HG02798 (cell line): Measurements from ENCODE around the gene HMCN2.

ENCODE experiments used
- ATAC-seq: cut with Tn5 transposase; IDR thresholded peaks from one replicate; pipeline ENCODE4 v1.9.1; 2021; ENCODE audit warnings: mild to moderate bottlenecking; ENCODE audit not compliant: unreplicated experiment, poor library complexity

Gene HMCN2

GRCh38 chr9:130265431-130266235, at the start of gene HMCN2:
TSS of gene HMCN2 (plus strand) at chr9:130265760. CDS start at chr9:130265879, 119 bp downstream.
- ATAC-seq: no peak

- ATAC-seq: no peak
These were observed 47.7 kb upstream of the HMCN2 start for GRCh38 chr9:130217838-130218237.

- no peak for ATAC-seq
These were observed 45.9 kb upstream of the HMCN2 start for GRCh38 chr9:130219661-130220096.

GRCh38 chr9:130220352-130220751, 45.2 kb upstream of the HMCN2 start:
- ATAC-seq: no peak

GRCh38 chr9:130222833-130223232, 42.7 kb upstream of the HMCN2 start:
- ATAC-seq: no peak

- ATAC-seq: no peak
These were observed 40.5 kb upstream of the HMCN2 start for GRCh38 chr9:130225071-130225470.

GRCh38 chr9:130225586-130225985, 40.0 kb upstream of the HMCN2 start:
- no peak for ATAC-seq

GRCh38 chr9:130226112-130226511, 39.4 kb upstream of the HMCN2 start:
- ATAC-seq: no peak

- no peak for ATAC-seq
These were observed 37.7 kb upstream of the HMCN2 start for GRCh38 chr9:130227833-130228232.

GRCh38 chr9:130229759-130230158, 35.8 kb upstream of the HMCN2 start:
- no peak for ATAC-seq

GRCh38 chr9:130230631-130231030, 34.9 kb upstream of the HMCN2 start:
- no peak for ATAC-seq

- ATAC-seq: no peak
These were observed 32.5 kb upstream of the HMCN2 start for GRCh38 chr9:130232899-130233586.

- no peak for ATAC-seq
These were observed 32.0 kb upstream of the HMCN2 start for GRCh38 chr9:130233587-130233945.

GRCh38 chr9:130234340-130235260, 31.0 kb upstream of the HMCN2 start:
- ATAC-seq: no peak

GRCh38 chr9:130235558-130236435, 29.8 kb upstream of the HMCN2 start:
- no peak for ATAC-seq

- ATAC-seq: no peak
These were observed 29.0 kb upstream of the HMCN2 start for GRCh38 chr9:130236436-130236985.

GRCh38 chr9:130237076-130237475, 28.5 kb upstream of the HMCN2 start:
- ATAC-seq: no peak

GRCh38 chr9:130237763-130238524, 27.6 kb upstream of the HMCN2 start:
- no peak for ATAC-seq

GRCh38 chr9:130239363-130239695, 26.2 kb upstream of the HMCN2 start:
- ATAC-seq: no peak
